A549 (cell line): ENCODE measurements around the gene MAP3K15.

Experiments used
- BCL3 ChIP-seq: fragments of >200 bp; sonication (Bioruptor Twin); formaldehyde crosslinking; IDR thresholded peaks from 3 replicates; pipeline ENCODE4 v1.6.1; 2016
- CTCF ChIP-seq: fragments of >200 bp; sonication (Bioruptor Twin); formaldehyde crosslinking; IDR thresholded peaks from 3 replicates; pipeline ENCODE4 v1.5.1; 2016
- EP300 ChIP-seq, 2 experiments: fragments of >200 bp; sonication (Bioruptor Twin); formaldehyde crosslinking; IDR thresholded peaks; 2 replicates in 1 of 2; 3 replicates in 1 of 2; pipeline ENCODE4 v1.6.1; 2016 to 2017

GRCh38 chrX:19540076-19540475 lies 24.8 kb upstream of the MAP3K15 start:
- TF ChIP-seq CTCF (no peak), BCL3 (no peak), EP300 (IDR thresholded peaks at IDR 0.05) (no peak)
